ENCODE data around the gene ACVR1B.

DNA sequence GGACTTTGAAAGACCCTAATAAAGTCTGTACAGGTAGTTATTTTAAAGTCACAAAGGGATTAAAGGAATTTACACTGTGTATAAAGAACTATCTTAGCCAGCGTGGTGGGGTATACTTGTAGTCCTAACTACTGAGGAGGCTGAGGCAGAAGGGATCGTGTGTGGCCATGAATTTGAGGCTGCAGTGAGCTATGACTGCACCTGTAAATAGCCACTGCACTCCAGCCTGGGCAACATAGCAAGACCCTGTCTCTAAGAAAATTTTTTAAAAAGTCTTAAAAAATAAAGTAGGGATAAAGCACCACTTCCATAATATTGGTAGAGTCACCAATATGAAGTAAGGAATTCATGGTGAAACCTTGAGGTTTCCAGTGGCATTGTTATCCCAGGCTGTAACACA, 18.1 kb downstream of the ACVR1B start:
- TF ChIP-seq CTCF (IDR thresholded peaks at IDR 0.05) (no peak), POLR2A (IDR thresholded peaks at IDR 0.05) (no peak)
